Suppressor macrophage treated with lipopolysaccharide for 1 hour (primary cell): ENCODE measurements around the gene TSPOAP1.

Experiments used
- DNase-seq, 3 donors: peaks; one replicate each; pipeline ENCODE4 v3.0.0-alpha.2; 2020 to 2022

Gene TSPOAP1

DNA sequence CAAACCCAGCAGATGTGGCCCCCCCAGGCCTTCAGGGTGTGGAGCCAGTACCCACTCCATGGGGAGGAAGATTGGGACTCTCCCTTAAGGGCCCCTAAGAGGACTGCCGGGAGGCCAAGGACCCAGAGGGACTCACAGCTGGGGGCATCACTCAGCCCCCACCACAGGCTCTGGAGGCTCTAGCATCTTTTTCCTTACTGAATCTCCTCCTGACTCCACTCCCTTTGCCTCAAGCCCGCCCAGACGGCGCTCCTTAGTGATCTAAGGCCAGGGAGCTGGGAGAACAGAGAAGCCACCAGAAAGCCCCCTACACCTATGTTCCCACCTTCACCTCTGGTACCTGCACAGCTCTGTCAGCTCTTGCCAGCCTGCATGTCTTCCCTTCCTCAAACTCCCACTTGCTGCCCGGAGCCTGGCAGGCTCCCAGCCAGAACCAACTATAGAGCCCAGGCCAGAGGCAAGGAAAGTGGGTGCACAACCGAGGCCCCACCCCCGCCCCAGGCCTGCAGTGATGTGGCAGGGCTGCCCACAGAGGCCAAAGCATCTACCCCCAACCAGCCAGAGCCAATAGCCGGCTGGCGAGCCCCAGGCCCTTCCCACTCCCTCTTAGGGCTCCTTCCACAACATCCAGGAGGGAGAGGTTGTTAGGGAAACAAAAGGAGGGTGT is 25.5 kb downstream of the TSPOAP1 start:
- peak in 2 of 3 donors; percentile 31 to 44 for DNase-seq

DNA sequence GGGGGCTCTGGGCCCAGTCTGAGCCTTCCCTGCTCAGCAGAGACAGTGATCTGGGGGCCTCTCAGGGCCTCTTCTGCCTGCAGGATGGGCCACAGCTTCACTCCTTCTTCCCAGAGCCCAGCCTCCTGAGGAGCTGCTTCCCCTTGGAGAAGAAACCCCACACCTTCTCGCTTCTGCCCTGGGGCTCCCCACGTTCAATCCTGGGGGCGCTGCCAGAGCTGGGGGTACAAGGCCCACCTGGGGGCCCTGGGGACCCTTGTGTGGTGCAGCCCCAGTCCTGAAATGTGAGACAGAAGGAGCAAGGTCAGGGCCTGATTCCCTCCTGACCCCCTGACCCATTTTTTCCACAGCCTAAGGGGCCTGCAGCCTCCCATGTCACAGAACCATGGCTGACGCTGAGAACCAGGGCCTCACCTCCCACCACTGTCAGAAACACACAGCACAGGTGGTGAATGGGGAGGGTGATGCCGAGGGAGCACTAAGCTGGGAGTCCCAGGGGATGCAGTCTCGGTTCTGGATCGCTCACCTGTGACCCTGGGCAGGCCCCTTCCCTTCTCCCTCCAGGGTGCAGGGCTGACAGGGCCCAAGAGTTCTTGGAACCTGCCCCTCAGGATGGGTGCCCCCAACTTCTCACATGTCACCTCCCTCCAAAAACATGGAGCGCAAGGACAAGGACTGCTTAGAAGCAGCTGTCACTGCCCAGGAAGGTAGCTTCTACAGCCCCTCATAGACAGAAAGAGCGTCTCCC is 26.2 kb downstream of the TSPOAP1 start:
- no peak for DNase-seq

DNA sequence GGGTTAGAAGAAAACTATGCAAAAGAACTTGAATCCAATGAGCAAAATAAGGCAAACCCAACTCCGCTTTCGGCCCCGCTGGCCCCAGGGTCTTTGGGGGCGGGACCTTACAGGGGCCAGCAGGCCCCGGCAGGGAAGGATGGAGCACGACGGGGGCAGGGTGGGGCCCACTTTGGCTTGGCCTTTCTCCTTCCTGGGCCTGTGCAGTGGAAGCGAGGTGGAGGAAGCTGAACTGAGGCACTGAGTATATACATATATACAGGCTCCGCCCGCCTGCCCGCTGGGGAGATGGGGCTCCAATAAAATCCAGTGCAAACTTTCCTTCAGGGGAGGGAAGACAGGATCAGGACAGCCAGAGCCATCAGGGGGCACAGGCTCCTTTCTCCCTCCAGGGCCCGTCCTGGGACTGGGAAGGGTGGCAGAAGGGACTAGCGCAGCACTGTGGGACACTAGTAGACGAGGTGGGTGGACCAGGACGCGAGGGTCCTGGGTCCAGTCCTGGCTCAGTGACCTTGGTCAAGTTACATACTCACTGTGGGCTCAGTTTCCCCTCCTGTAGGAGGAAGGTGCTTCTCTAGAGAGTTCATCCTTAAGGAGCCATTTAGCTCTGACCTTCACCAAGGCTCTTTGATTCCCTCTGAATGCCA is 27.0 kb downstream of the TSPOAP1 start:
- no peak for DNase-seq

DNA sequence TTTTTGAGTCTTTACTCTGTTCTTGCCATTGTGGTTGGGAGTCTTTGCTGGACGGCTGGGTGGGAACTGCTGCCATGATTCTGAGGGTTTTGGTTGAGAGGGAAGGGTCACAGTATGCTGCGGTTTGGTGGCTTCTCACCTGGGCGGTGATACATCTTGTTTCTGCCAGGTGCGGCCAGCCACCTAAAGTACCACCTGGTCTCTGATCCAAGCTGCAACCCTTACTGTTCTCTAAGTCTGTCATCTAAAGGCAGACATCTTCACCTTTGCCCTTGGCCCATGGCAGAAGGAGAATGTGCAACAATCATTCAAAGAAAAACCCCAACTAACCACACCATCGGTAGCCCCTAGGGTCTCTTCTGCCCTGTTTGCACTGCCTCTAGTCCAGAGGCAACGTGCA is 28.3 kb downstream of the TSPOAP1 start:
- no peak for DNase-seq

DNA sequence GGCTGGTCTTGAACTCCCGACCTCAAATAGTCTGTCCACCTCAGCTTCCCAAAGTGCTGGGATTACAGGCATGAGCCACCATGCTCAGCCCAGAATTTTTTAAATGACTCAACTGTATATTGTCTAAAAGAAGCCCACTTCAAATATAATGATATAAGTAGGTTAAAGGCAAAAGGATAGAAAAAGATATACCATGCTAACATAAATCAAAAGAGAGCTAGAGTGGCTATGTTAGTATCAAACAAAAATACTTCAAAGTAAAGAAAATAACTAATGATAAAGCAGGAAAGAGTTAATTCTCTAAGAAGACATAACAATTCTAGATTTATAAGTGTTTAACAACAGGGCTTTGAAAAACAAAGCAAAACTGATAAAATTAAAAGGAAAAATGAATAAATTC is 34.6 kb downstream of the TSPOAP1 start:
- no peak for DNase-seq

- peak; percentile 19 to 33 (median 31) for DNase-seq
These were observed 37.3 kb downstream of the TSPOAP1 start for GRCh38 chr17:58291246-58291645.

- no peak for DNase-seq
These were observed 38.7 kb downstream of the TSPOAP1 start for GRCh38 chr17:58289869-58290268.

DNA sequence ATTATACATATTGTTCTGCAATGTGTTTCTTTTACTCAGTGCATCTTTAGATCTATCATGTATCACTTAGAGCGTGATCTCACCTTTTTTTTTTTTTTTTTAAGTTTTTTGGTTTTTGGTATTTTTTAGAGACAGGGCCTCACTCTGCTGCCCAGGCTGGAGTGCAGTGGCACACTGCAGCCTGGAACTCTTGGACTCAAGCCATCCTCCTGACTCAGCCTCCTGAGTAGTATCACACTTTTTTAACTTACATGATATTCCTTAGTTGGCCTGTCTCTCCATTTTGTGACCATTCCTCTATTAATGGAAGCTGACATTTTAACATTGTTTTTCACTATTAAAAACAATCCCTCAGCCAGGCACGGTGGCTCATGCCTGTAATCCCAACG is 43.2 kb downstream of the TSPOAP1 start:
- DNase-seq, result no peak

- peak; percentile 75 to 82 (median 76) for DNase-seq
These were observed 43.8 kb downstream of the TSPOAP1 start for GRCh38 chr17:58284613-58285421.

- DNase-seq, result no peak
These were observed 44.7 kb downstream of the TSPOAP1 start for GRCh38 chr17:58283674-58284612.

DNA sequence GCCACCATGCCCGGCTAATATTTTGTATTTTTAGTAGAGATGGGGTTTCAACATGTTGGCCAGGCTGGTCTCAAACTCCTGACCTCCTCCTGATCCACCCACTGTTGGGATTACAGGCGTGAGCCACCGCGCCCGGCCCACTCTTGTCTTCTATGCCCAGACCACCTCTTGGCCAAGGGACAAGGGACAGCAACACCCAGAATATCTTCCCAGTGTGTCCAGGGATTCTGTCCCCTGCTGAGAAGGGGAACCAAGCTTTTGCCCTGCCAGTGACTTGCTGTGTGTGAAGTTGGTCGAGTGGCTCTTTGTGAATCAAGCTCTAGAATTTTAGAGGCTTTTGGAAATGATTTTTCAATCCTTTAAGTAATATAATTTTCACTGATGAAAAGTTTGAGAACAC is 46.2 kb downstream of the TSPOAP1 start:
- DNase-seq, result no peak

- peak in 1 of 3 donors; percentile 28 for DNase-seq
These were observed 47.0 kb downstream of the TSPOAP1 start for GRCh38 chr17:58281511-58282011.

GRCh38 chr17:58280480-58281217 is 47.9 kb downstream of the TSPOAP1 start, which contains the start of gene MPO:
MPO (minus strand) TSS chr17:58280935; CDS start chr17:58280758, 177 bp downstream.
- DNase-seq, result no peak

GRCh38 chr17:58279736-58280479 is 48.7 kb downstream of the TSPOAP1 start:
- no peak for DNase-seq

DNA sequence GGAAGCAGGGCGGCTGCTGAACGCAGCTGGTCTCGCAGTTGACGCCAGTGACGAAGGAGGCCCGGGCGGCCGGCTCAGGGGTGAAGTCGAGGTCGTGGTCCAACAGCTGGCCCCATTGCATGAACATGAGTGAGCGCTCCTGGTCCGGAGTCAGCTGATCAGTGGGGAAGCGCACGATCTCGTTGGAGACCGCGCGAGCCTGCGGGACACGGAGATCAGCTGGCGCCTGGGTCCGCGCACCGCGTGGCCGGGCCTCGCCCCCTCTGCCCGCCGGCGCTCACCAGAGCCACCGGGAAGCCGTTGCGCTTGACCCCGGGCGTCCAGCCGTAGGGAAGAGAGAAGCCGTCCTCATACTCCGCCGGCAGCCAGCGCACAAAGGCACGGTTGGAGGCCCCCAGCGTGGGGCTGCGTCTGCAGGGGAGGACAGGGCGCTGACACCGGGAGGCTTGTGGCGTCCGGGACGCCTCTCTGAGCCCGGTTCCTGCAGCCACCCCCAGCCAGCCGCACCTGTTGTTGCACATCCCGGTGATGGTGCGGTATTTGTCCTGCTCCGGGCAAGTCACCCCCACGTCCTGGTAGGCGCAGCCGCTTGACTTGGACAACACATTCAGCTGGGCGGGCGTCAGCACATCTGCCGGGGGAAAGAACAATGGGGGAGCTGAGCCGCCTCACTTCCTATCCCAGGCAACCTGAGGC is 49.4 kb downstream of the TSPOAP1 start:
- DNase-seq, result peak; percentile 66 to 77 (median 69)

- DNase-seq, result peak in 2 of 3 donors; percentile 51 to 59
These were observed 50.0 kb downstream of the TSPOAP1 start for GRCh38 chr17:58278661-58279015.

DNA sequence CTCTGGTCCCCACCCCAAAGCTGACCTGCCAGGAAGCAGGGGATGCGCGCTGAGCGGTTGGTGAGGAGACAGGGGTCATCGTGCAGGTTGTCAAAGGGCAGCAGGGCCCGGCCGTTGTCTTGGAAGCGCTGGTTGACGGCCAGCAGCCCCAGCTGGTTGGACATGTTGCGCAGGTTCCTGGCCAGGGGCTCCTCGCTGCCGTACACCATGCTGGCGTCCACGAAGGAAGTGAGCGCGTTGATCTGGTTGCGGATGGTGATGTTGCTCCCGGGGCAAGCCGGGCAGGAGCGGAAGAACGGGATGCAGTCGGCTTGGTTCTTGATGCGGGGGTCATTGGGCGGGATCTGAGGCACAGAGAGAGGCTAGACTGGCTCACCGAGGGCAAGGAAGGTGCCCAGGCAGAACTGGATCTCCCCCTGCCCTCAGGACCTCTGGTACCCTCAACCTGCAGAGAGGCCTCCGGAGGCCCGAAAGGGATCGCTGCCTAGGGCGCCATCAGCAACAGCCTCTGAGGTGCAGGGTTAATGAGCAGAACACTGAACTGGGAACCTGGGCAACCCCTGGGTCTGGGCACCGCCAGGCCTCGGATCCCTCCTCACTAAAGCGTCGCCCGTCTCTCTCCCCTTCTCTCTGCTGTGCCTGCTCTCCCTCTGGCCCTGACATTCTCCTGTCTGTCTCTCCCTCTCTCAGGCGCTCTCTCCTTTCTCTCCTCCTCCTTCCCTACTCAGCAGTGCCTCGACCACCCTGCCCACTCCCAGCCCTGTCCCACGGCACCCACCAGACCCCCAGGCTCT is 50.6 kb downstream of the TSPOAP1 start:
- no peak for DNase-seq

DNA sequence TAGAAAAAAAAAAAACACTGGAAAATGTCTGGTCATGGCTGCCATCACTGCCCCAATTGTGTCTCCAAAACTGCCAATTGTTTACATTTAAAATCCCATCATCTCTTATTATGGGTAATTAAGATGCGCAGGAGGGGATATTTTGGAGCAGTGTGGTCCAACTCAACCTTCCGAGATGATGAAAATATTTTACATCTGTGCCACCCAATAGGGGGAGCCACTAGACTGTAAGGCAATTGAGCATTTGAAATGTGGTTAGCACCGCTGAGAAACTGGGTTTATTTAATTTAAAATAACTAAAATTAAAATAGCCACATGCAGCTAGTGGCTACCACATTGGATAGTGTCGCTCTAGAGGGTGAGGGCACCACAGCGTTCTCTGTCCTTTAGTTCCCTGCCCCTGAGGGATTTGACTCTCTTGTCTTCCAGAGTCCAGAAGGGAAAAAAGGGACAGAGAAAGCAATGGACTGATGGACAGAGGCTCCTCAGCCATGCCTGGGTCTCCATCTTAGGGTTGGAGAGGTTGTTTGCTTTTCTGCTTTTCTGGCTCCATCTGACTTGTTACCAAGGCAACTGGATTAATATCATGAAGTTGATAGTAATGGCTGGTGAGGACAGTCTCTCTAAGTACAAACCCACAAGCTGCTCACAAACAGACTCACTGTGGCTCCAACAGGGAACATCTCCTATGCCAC is 51.3 kb downstream of the TSPOAP1 start:
- DNase-seq, result peak; percentile 74 to 78 (median 78)
